GM12892 (cell line): Measurements from ENCODE around the gene SFT2D2.

Experiments used
- POLR2A ChIP-seq: IDR thresholded peaks from 2 replicates; pipeline ENCODE4 v1.6.1; 2011; ENCODE audit warnings: low read depth, low read length, control low read depth
- POLR2AphosphoS5 ChIP-seq: IDR thresholded peaks from 2 replicates; pipeline ENCODE4 v1.6.1; 2011; ENCODE audit warnings: low read depth, low read length, control low read depth
- TAF1 ChIP-seq: IDR thresholded peaks from 2 replicates; pipeline ENCODE4 v1.6.1; 2011; ENCODE audit warnings: low read depth, mild to moderate bottlenecking, control low read depth, low read length, borderline replicate concordance

GRCh38 chr1:168221275-168221674, 4.5 kb upstream of the SFT2D2 start:
- TF ChIP-seq POLR2A (no peak), POLR2AphosphoS5 (no peak), TAF1 (no peak)
